ENCODE measurements around the gene HYDIN. TPM values are rescaled to one million over a fixed set of nuclear protein-coding genes. Genes with fewer than 3 reads are reported as not detected.
"Not testable (repeated sequence)": the region's sequence is repeated elsewhere in the genome, so short reads cannot be mapped to it uniquely, and the experiment has no call there.

HYDIN gene
- total RNA-seq, 1 donor from 2014 or later = 0.51 TPM

- intact Hi-C loops (cut with DNase I); ATAC-seq; DNase-seq (ENCODE audit: missing footprints): not testable (repeated sequence)
Observed at GRCh38 chr16:71157278-71157677, 73.2 kb downstream of the HYDIN start.

GRCh38 chr16:71153329-71153728 lies 77.2 kb downstream of the HYDIN start:
- intact Hi-C loops (cut with DNase I); DNase-seq (ENCODE audit: missing footprints); ATAC-seq: not testable (repeated sequence)

DNA sequence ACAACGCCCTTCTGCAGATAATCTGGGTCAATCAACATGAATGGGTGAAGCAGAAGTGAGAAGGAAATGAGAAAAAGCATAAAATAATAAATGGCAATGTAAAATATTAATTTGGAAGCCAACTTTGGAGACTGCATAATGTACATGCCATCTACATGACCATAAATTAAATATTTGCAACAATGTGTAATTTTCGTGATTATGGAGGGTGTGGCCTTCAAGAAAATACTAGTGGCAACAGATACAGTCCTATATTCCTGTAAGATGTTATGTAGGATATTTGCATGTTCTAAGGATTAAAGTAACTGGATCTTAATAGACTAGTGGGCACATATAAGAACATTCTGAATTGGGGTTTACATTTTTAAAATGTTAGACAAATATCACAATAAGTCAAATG lies 78.9 kb downstream of the HYDIN start:
- intact Hi-C loops (cut with DNase I); DNase-seq (ENCODE audit: missing footprints); ATAC-seq: not testable (repeated sequence)

GRCh38 chr16:71143246-71143645 lies 87.3 kb downstream of the HYDIN start:
- intact Hi-C loops (cut with DNase I); DNase-seq (ENCODE audit: missing footprints); ATAC-seq: not testable (repeated sequence)

- DNase-seq (ENCODE audit: missing footprints); intact Hi-C loops (cut with DNase I); ATAC-seq: not testable (repeated sequence)
Observed at GRCh38 chr16:71110565-71110964, 120.0 kb downstream of the HYDIN start.

- ATAC-seq = not testable (repeated sequence)
Observed at GRCh38 chr16:71109656-71110208, 120.8 kb downstream of the HYDIN start.

GRCh38 chr16:71105881-71106280 lies 124.6 kb downstream of the HYDIN start:
- DNase-seq (ENCODE audit: missing footprints); intact Hi-C loops (cut with DNase I); ATAC-seq: not testable (repeated sequence)

More at GRCh38 chr16:71109656-71110208, 120.8 kb downstream of the HYDIN start:
- intact Hi-C loops (cut with DNase I); DNase-seq (ENCODE audit: missing footprints): not testable (repeated sequence)

DNA sequence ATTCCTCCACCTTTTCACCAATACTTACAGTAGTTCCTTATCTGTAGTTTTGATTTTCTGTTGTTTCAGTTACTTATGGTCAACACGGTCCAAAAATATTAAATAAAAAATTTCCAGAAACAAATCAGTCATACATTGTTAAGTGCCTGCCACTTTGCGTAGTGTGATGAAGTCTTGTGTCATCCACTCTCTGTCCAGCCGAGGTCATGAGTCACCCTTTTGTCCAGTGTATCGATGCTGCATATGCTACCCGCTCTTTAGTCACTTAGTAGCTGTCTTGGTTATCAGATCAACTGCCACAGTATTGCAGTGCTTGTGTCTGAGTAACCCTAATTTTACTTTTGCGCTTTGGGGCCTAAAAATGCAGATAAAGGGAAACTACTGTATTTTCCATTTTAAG lies 146.9 kb downstream of the HYDIN start:
- intact Hi-C loops (cut with DNase I); DNase-seq (ENCODE audit: missing footprints); ATAC-seq: not testable (repeated sequence)

DNA sequence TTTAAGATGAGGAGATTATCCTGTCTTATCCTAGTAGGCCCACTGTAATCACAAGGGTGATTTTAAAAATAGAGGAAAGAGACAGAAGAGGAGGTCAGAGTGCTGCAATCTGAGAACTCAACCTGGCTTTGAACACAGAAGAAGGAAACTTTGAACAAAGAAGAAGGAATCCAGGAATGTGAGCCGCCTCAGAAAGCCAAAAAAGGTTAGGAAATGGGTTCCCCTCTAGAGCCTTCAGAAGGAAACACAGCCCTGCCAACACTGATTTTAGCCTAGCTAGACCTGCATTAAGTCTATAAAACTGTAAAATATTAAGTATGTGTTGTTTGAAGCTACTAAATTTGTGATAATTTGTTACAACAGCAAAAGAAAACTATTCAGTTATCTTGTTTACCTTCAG lies 149.7 kb downstream of the HYDIN start:
- ATAC-seq; DNase-seq (ENCODE audit: missing footprints); intact Hi-C loops (cut with DNase I): not testable (repeated sequence)

- intact Hi-C loops (cut with DNase I); DNase-seq (ENCODE audit: missing footprints): not testable (repeated sequence)
- peak; percentile 59 for ATAC-seq
Observed at GRCh38 chr16:71080262-71080661, 150.3 kb downstream of the HYDIN start.

- intact Hi-C loops (cut with DNase I); ATAC-seq; DNase-seq (ENCODE audit: missing footprints): not testable (repeated sequence)
Observed at GRCh38 chr16:71070651-71071050, 159.9 kb downstream of the HYDIN start.

- ATAC-seq = peak; percentile 72
- DNase-seq (ENCODE audit: missing footprints); intact Hi-C loops (cut with DNase I): not testable (repeated sequence)
Observed at GRCh38 chr16:71069842-71070241, 160.7 kb downstream of the HYDIN start.

DNA sequence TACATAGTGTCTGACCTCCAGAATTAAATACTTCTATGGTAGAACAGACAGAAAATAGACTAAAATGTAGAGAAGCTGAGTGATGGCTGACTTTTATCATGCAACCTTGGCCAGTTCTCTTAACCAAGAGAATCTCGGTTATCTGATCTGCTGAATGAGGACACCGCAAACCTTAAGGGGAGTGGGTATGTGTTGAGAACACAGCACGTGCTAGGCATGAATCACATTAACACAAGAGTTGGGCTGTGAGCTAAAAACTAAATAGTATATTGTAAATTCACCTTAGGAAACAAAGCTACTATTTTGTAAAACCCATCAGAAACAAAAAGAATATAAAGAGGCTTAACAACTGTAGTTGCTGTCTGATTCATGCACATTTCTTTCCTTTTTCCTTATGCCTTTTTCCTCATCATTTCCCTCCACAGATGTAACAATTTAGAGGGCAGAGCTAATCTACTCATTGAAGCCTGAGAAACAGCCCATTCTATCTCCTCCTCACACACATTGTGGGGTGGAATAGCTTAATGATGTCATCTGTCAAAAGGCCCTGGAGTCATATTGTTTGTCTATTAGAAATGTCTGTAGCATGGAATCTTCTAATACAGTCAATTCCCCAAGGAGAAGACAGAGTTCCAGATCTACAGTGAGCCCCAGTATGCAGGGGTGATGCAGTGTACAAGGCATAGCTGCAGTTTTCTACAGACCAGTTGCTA lies 176.5 kb downstream of the HYDIN start:
- ATAC-seq; DNase-seq (ENCODE audit: missing footprints); intact Hi-C loops (cut with DNase I): not testable (repeated sequence)

GRCh38 chr16:71050307-71050706 lies 180.2 kb downstream of the HYDIN start:
- ATAC-seq; intact Hi-C loops (cut with DNase I); DNase-seq (ENCODE audit: missing footprints): not testable (repeated sequence)

DNA sequence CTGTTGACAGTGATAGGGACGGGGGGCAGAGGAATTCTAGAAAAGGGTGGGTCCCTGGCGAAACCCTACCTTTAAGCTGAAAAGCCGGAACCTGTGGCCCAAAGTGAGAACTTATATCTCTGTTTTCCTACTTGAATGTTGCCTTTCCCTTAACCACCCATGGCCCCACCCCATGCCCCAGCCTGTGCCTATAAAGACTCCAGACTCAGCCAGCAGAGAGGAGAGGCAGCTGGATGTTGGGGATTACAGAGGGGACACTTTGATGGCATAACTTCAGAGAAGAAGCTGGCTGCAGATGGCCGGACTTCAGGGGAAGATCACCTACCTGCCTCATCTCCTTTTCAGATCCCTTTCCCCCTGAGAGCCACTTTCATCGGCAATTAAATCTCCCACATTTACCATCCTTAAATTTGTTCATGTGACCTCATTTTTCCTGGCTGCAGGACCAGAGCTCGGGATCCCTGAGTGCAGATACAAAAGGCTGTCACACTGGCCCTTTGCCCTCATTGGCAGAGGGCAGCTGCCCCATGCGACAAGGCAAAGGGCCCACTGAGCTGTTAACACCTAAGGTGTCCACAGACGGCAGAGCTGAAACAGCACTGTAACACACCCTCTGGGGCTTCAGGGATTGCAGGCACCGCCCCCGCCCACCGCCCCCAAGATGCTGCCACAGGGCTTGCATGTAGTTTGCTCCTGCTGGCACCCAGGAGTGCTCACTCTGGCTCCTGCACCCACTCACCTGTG lies 191.0 kb downstream of the HYDIN start:
- peak; percentile 62 for ATAC-seq
- DNase-seq (ENCODE audit: missing footprints) = peak; percentile 39
- intact Hi-C loops (cut with DNase I) = not testable (repeated sequence)

DNA sequence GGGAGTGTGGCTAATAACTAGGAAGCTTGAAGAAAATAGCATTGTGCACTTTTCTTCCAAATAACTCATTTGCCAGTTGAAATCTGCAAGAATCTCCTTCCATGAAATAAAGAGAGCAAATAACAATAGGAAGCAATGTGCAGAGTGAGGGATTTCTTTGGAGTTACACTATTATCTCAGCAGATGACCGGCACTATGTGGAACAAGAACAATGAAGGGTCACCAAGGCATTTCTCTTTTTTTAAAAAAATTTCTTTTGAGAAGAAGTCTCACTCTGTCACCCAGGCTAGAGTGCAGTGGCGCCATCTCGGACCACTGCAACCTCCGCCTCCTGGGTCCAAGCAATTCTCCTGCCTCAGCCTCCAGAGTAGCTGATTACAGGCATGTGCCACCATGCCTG lies 192.1 kb downstream of the HYDIN start:
- ATAC-seq; DNase-seq (ENCODE audit: missing footprints); intact Hi-C loops (cut with DNase I): not testable (repeated sequence)

DNA sequence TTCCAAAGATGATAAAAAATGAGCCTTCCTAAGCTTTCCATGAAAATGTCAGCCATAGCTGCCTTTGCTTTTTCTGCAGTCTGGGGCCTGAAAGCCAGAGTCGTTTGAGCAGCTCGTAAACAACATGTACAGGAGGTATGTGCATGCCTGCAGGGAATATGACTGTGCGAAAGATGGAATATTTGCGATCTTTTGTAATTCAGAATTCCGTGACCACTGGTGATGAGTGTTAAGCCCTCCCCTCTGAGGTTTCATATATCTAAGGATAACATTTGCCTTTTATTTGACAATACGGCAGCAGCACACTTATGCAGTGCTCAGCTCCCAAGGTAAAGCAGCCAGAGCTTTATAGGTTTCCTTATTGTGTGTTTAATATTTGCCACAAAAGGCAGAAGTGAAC lies 192.5 kb downstream of the HYDIN start:
- ATAC-seq; DNase-seq (ENCODE audit: missing footprints); intact Hi-C loops (cut with DNase I): not testable (repeated sequence)

DNA sequence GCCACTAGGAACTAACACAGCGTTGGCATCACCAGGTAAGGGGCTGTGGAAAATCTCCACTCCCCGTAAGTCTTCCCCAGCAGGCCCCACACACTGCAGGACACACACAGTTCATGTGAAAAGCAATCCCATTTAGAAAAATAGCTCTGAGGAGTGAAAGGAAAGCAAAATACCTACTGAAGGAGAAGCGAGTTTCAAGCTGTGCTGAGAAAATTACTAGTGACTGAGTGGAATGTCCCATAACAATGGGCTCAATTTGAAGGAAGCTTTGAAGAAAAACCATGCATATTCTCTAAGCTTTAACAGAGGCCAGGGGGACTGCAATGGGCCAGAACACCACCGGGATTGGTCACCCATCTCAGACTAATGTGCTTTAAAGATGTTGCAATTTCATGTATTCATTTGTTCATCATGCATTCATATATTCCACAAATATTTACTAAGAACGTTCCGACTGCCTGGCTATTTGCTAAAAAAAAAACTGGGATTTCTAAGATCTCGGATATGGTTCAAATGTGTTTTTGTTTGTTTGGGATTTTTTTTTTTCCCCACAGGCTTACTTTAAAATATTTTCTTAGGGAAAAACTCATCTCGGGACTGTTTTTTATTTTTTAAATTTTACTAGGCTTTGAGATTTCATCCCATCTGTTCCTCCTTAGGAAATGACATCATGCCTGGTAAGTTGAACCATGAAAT lies 202.3 kb downstream of the HYDIN start:
- DNase-seq (ENCODE audit: missing footprints); ATAC-seq; intact Hi-C loops (cut with DNase I): not testable (repeated sequence)

GRCh38 chr16:71027511-71027910 lies 203.0 kb downstream of the HYDIN start:
- DNase-seq (ENCODE audit: missing footprints); intact Hi-C loops (cut with DNase I); ATAC-seq: not testable (repeated sequence)
